HEK293T (cell line): ENCODE data around the gene SPTLC2.
"Not testable (repeated sequence)": the region's sequence is repeated elsewhere in the genome, so short reads cannot be mapped to it uniquely, and the experiment has no call there.

Experiments
- CTCF ChIA-PET: fragments of 350-600 bp; formaldehyde crosslinking; extraction: SDS; loops from one replicate; lab custom pipeline; 2021; ENCODE audit warnings: antibody characterized with exemption, inconsistent platforms; lab: Yijun Ruan, JAX
- POLR2A ChIA-PET: fragments of 350-600 bp; formaldehyde crosslinking; extraction: SDS; loops from one replicate; lab custom pipeline; 2020; ENCODE audit warnings: antibody characterized with exemption, inconsistent platforms; lab: Yijun Ruan, JAX
- DNase-seq: peaks from one replicate; pipeline ENCODE4 v3.0.0; 2012; ENCODE audit warnings: mixed read lengths; ENCODE audit errors: extremely low spot score
- ARNT ChIP-seq: fragments of 450-650 bp; IDR thresholded peaks from 2 replicates; pipeline ENCODE4 v1.6.1; 2017; ENCODE audit warnings: mild to moderate bottlenecking
- BHLHE40 ChIP-seq: fragments of 450-650 bp; IDR thresholded peaks from 2 replicates; pipeline ENCODE4 v1.6.1; 2016; ENCODE audit warnings: mild to moderate bottlenecking, moderate library complexity, borderline replicate concordance
- CTBP1 ChIP-seq: fragments of 450-650 bp; IDR thresholded peaks from 2 replicates; pipeline ENCODE4 v1.6.1; 2016; ENCODE audit warnings: borderline replicate concordance
- ELF4 ChIP-seq: fragments of 450-650 bp; IDR thresholded peaks from 2 replicates; pipeline ENCODE4 v1.6.1; 2017; ENCODE audit warnings: antibody characterized with exemption
- FOXA1 ChIP-seq: fragments of 450-650 bp; IDR thresholded peaks from 2 replicates; pipeline ENCODE4 v1.6.1; 2016; ENCODE audit warnings: mild to moderate bottlenecking
- FOXK2 ChIP-seq: fragments of 450-650 bp; IDR thresholded peaks from 2 replicates; pipeline ENCODE4 v1.6.1; 2016; ENCODE audit warnings: mild to moderate bottlenecking
- FOXM1 ChIP-seq: fragments of 450-650 bp; IDR thresholded peaks from 2 replicates; pipeline ENCODE4 v1.6.1; 2017; ENCODE audit warnings: mild to moderate bottlenecking, borderline replicate concordance
- HDGF ChIP-seq: fragments of 450-650 bp; IDR thresholded peaks from 2 replicates; pipeline ENCODE4 v1.6.1; 2017; ENCODE audit warnings: antibody characterized with exemption, borderline replicate concordance
- L3MBTL2 ChIP-seq: fragments of 450-650 bp; conservative IDR thresholded peaks from 2 replicates; pipeline ENCODE4 v1.6.1; 2016; ENCODE audit warnings: mild to moderate bottlenecking
- LEF1 ChIP-seq: fragments of 450-650 bp; IDR thresholded peaks from 2 replicates; pipeline ENCODE4 v1.6.1; 2017; ENCODE audit warnings: mild to moderate bottlenecking, borderline replicate concordance
- NFRKB ChIP-seq: fragments of 450-650 bp; IDR thresholded peaks from 2 replicates; pipeline ENCODE4 v1.6.1; 2016; ENCODE audit warnings: mild to moderate bottlenecking, moderate library complexity
- PKNOX1 ChIP-seq: fragments of 450-650 bp; IDR thresholded peaks from 2 replicates; pipeline ENCODE4 v1.6.1; 2016
- SP1 ChIP-seq: fragments of 450-650 bp; IDR thresholded peaks from 2 replicates; pipeline ENCODE4 v1.6.1; 2017
- SUZ12 ChIP-seq: fragments of 450-650 bp; IDR thresholded peaks from 2 replicates; pipeline ENCODE4 v1.6.1; 2016; ENCODE audit warnings: mild to moderate bottlenecking
- TARDBP ChIP-seq: fragments of 450-650 bp; IDR thresholded peaks from 2 replicates; pipeline ENCODE4 v1.6.1; 2016
- ZNF384 ChIP-seq: fragments of 450-650 bp; IDR thresholded peaks from 2 replicates; pipeline ENCODE4 v1.6.1; 2016

Gene SPTLC2

GRCh38 chr14:77616454-77617229, at the start of gene SPTLC2:
TSS of gene SPTLC2 (minus strand) at chr14:77616637. CDS start at chr14:77616579, 58 bp downstream.
- DNase-seq, result peak; percentile 97
- no peak for TF ChIP-seq SUZ12
- TF ChIP-seq SP1, result no peak
- peak; percentile 87 for TF ChIP-seq L3MBTL2
- TF ChIP-seq TARDBP, result no peak
- peak; percentile 71 for TF ChIP-seq ELF4
- no peak for TF ChIP-seq FOXK2
- TF ChIP-seq ARNT, result no peak
- TF ChIP-seq CTBP1, result no peak; the same call in 1 of the 2 replicates
- no peak for TF ChIP-seq FOXA1
- no peak for TF ChIP-seq NFRKB
- TF ChIP-seq ZNF384, result no peak
- TF ChIP-seq FOXM1, result no peak
- TF ChIP-seq HDGF, result 0 out of 2 replicates have a peak, but pooled peaks have one; percentile 96
- no peak for TF ChIP-seq PKNOX1
- no peak for TF ChIP-seq LEF1
- TF ChIP-seq BHLHE40, result no peak
- ChIA-PET POLR2A (interaction anchor here (1.6 kb wide), 1 partner anchor 13 kb away, joined by 3 read pairs; no protein-coding TSS in a partner anchor), CTCF (no interaction called here)

GRCh38 chr14:77663293-77663692, 46.9 kb upstream of the SPTLC2 start:
- POLR2A ChIA-PET, result no interaction called here
- DNase-seq, result no peak
- CTCF ChIA-PET, result no interaction called here
- TF ChIP-seq ZNF384 (no peak), LEF1 (no peak), FOXM1 (no peak), SUZ12 (no peak), L3MBTL2 (no peak), NFRKB (no peak), TARDBP (no peak), PKNOX1 (no peak), BHLHE40 (no peak), ARNT (no peak), ELF4 (no peak), HDGF (no peak), CTBP1 (no peak), FOXK2 (no peak), SP1 (no peak), FOXA1 (no peak)

GRCh38 chr14:77661562-77661961, 45.1 kb upstream of the SPTLC2 start:
- DNase-seq, CTCF ChIA-PET, POLR2A ChIA-PET: not testable (repeated sequence)

- ChIA-PET POLR2A (no interaction called here), CTCF (no interaction called here)
- TF ChIP-seq FOXM1 (no peak), TARDBP (no peak), ZNF384 (no peak), HDGF (no peak), L3MBTL2 (no peak), FOXA1 (no peak), CTBP1 (no peak)
- no peak for DNase-seq
These were observed 44.3 kb upstream of the SPTLC2 start for GRCh38 chr14:77660754-77661153.

- DNase-seq, result no peak
- TF ChIP-seq PKNOX1, result no peak
- TF ChIP-seq HDGF, result no peak
- no peak for TF ChIP-seq CTBP1
- TF ChIP-seq TARDBP, result no peak
- no peak for TF ChIP-seq ARNT
- no peak for TF ChIP-seq BHLHE40
- TF ChIP-seq FOXM1, result no peak
- no peak for TF ChIP-seq NFRKB
- TF ChIP-seq ZNF384, result no peak
- no peak for TF ChIP-seq FOXK2
- TF ChIP-seq LEF1, result no peak
- TF ChIP-seq FOXA1, result no peak
- TF ChIP-seq ELF4, result no peak
- no peak for TF ChIP-seq L3MBTL2
- TF ChIP-seq SUZ12, result no peak
- POLR2A ChIA-PET, result no interaction called here
- CTCF ChIA-PET, result no interaction called here
These were observed 43.4 kb upstream of the SPTLC2 start for GRCh38 chr14:77659831-77660230.

GRCh38 chr14:77657280-77657679, 40.8 kb upstream of the SPTLC2 start:
- CTCF ChIA-PET, result no interaction called here

More at GRCh38 chr14:77657280-77657679, 40.8 kb upstream of the SPTLC2 start:
- no peak for DNase-seq
- POLR2A ChIA-PET, result no interaction called here
- TF ChIP-seq PKNOX1 (no peak), SUZ12 (no peak), BHLHE40 (no peak), FOXM1 (no peak), NFRKB (no peak), ZNF384 (no peak), SP1 (no peak), ELF4 (no peak), FOXA1 (no peak), CTBP1 (no peak), FOXK2 (no peak)
